HG02642 (cell line): ENCODE results near the gene SUGCT.

ENCODE experiments used
- ATAC-seq: cut with Tn5 transposase; IDR thresholded peaks from one replicate; pipeline ENCODE4 v1.9.1; 2021; ENCODE audit warnings: mild to moderate bottlenecking; ENCODE audit not compliant: unreplicated experiment, poor library complexity

The SUGCT gene

DNA sequence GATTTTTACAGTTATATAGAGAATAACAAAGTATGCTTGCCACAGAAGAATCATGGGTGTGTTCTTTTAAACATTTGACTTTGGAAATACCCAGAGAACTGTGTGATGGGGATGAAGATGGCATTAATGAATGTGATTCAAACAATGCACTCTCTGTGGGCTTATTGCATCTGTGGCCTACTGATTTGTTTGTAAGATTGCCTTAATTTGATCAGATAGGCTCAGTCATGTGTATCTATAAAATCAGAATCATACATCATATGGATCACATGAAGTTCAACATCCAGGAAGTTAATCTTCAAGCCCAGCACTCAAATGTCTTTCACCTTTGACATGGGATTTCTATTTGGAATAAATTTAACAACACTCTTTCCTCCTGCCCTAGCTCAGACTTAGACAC, 410.9 kb downstream of the SUGCT start:
- no peak for ATAC-seq

- ATAC-seq: no peak
These were observed 412.1 kb downstream of the SUGCT start for GRCh38 chr7:40546616-40547501.

DNA sequence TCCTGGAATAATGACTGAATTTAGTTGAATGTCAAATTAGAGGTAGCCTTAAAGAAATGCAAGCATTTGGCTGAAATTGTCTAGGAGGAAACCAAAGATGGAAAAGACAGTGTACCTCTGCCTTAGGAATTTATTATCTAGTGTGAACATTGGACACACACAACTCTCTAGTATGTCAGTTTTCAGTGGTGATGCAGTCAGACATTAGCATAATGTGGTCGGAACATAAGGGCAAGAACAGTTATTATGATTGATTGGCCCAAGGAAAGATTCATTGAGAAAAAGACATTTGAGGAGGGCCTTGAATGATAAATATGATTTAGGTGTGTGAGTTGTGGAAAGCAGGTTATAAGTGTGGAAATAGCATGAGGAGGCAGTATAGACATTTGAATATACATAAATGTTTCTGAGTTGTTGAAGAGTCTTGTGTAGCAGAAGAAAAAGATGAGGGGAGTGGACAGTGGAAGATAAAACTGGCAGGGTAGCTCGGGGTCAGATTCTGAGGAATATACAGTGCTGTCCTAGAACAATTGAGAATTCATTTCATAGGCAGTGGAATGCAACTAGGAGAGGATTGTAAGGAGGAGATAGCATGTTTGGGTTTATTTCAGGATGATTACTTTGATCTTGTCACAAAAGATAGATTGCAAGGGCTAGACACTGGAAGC, 414.7 kb downstream of the SUGCT start:
- ATAC-seq: no peak

DNA sequence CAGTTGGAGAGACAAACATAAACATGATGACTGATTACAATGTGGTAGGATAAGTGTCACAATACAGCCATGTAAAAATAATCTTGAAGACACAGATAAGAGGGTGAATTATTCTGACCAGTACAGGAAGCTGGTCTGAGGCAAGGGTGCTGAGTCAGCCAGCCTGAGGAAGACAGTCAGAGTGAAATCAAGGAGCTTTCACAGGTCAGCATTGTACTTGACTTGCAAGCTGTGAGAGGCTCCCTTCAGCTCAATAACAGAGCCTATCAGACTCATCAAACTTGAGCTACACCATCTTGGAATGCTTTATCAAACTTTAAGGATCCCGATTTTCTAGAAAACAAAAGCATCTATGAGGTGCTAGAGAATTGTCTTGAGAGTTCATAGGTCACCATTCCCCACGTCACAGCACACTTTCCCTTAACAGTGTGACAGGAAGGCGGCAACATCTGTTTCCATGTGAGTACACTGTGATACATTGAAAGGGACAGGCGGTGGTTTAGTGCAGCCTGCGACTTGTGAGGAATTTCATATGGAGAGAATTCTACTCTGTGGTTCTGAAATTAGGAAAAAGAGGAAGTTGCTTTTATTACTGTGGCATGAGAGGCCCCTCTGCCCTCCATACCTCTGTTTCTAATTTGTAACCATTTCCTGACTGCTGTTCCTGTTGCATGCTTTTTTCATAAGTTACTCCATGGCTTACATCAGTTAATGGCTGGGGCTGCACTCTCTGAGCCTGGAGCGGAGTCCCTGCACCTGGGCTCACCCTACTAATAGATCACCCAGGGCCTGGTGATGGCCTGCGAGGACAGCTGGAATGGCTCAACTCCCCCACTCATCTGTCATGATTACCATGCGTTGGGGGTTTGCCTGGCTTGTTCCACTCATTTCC, 417.1 kb downstream of the SUGCT start:
- peak; percentile 80 for ATAC-seq

DNA sequence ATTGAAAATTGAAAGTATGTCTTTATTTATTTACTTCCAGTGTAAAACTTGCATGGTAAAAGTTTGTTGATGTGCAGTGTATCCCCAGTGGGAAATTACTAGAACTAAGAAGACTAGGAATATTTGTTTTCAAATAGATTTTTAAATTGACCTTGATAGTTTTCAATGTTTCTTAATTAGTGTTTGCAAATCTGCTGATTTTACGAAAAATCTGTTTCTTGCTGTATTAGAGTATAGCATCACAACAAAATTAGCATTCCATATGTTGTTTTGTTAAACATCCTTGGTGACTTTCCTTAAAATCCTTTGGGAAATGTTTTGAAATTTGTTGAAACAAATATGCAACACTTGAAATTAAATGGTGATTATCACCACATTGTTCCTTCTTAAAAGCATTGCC, 425.9 kb downstream of the SUGCT start:
- ATAC-seq: no peak

DNA sequence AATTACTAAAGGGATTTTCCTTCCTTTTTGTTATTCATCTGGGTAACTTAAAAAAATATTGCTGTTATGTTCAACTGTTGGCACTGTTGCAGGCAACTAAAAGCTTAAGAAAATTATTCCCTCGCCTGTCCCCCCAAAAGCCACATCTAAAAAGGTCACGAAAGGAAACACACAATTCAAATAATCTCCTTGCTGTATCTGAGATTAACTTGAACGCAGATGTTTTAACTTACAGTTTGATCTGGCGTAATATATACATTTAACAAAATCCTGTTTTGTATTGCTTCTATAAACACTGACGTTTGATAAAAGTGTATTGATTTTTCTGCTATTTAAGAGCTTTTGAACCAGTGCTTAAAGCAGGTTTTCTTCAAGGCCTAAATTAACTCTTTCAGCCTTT, 432.1 kb downstream of the SUGCT start:
- no peak for ATAC-seq

GRCh38 chr7:40569326-40569725, 434.5 kb downstream of the SUGCT start:
- no peak for ATAC-seq

- ATAC-seq: no peak
These were observed 435.4 kb downstream of the SUGCT start for GRCh38 chr7:40570223-40570622.

- ATAC-seq: no peak
These were observed 437.0 kb downstream of the SUGCT start for GRCh38 chr7:40571796-40572195.

- ATAC-seq: no peak
These were observed 438.1 kb downstream of the SUGCT start for GRCh38 chr7:40572810-40573465.

DNA sequence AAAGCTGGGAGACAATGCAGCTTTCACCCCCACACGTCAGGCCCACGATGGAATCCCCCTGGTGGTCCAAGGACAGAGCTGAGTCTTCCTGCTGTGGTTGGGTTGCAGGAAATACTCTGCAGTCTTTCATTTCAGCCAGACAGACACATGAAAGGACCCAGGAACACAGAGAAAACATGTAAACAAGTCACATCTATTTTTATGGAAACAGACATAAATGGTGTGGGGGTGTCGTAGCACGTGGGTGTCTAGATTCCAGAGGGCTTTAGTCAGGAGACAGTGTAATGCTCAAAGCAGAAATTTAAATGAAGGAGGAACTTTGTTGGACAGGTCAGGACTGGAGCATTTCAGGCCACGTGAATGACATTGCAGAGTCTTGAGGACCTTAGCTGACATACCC, 444.6 kb downstream of the SUGCT start:
- no peak for ATAC-seq

GRCh38 chr7:40580776-40581175, 446.0 kb downstream of the SUGCT start:
- no peak for ATAC-seq

GRCh38 chr7:40582539-40582938, 447.7 kb downstream of the SUGCT start:
- ATAC-seq: no peak

- ATAC-seq: no peak
These were observed 449.1 kb downstream of the SUGCT start for GRCh38 chr7:40583667-40584444.

GRCh38 chr7:40584667-40585433, 450.0 kb downstream of the SUGCT start:
- ATAC-seq: no peak

GRCh38 chr7:40586197-40586596, 451.4 kb downstream of the SUGCT start:
- no peak for ATAC-seq

GRCh38 chr7:40587419-40587818, 452.6 kb downstream of the SUGCT start:
- ATAC-seq: no peak

DNA sequence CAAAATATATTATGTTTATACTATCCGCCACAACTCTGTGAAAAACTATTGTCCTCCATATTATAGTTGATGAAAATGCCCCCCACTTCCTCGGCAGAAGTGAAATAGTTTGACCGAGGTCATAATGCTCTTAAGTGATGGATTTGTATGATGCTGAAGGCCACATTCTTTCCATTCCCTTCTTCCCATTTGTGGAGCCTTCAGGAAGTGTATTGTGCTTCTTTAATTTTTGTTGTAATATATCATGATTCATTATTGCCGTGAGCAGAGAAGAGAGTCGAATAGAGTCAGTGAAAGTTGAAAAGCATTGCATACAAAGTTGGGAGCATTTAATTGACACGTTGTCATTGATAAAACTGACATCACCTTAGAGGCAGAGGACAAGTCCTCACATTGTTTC, 460.3 kb downstream of the SUGCT start:
- no peak for ATAC-seq

DNA sequence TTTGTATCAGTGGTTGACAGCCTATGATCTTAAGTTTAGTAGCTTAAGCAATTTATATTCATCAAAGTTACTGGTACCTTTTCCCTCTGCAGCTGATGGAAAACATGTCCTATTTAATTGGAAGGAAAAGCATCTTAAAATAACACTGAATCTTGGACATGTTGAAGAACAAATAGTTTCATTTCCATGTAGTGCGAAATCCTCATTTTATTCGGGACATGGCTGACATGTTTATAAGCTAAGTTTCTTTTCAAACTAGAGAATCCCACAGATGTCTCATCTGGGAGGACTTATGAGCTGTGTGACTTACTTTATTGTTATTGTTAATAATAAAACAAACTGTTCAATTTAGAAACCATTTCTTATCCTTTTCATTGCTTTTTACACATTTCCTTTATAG, 461.0 kb downstream of the SUGCT start:
- ATAC-seq: no peak
